T-helper 2 cell treated with Interferon-gamma antibody and Interleukin-4, amounts not matched to agents 100 ng/mL and 5 ng/mL, for 36 hours (primary cell): ENCODE measurements around the gene PRR12. TPM values are rescaled to one million over a fixed set of nuclear protein-coding genes. Genes with fewer than 3 reads are reported as not detected.

Experiments
- intact Hi-C: fragments of 100-400 bp; cut with micrococcal nuclease; formaldehyde crosslinking; loops from one replicate; pipeline ENCODE4 v1.15.1; 2023
- total RNA-seq: library from RNA; stranded (reverse); gene quantifications from 2 replicates; pipeline ENCODE4 v1.2.3, GENCODE V29; 2022

Gene PRR12, protein sequence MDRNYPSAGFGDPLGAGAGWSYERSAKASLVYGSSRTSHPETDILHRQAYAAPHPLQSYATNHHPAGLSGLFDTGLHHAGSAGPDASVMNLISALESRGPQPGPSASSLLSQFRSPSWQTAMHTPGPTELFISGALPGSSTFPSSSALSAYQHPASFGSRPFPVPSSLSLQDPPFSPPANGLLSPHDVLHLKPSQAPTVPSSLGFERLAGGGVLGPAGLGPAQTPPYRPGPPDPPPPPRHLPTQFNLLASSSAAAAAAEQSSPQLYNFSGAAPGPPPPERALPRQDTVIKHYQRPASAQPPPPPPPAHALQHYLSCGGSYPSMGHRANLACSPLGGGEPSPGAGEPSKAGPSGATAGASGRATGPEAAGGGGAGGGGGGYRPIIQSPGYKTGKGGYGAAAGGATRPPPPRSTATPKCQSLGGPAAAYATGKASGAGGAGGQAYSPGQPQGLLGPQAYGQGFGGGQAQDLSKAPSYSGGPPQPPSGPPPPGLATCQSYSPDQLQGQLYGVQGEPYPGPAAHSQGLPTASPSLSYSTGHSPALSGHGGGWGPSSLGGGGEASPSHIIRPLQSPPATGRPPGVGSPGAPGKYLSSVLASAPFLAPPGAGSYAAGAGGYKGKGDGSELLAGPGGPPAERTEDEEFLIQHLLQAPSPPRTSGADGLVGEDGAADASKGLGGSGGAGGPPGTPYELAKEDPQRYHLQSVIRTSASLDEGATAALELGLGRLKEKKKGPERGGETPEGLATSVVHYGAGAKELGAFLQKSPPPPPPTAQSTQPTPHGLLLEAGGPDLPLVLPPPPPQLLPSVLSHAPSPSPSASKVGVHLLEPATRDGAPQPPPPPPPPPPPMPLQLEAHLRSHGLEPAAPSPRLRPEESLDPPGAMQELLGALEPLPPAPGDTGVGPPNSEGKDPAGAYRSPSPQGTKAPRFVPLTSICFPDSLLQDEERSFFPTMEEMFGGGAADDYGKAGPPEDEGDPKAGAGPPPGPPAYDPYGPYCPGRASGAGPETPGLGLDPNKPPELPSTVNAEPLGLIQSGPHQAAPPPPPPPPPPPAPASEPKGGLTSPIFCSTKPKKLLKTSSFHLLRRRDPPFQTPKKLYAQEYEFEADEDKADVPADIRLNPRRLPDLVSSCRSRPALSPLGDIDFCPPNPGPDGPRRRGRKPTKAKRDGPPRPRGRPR (N-terminal part only)
- 42.0 and 43.3 TPM in 2 replicates for total RNA-seq

DNA sequence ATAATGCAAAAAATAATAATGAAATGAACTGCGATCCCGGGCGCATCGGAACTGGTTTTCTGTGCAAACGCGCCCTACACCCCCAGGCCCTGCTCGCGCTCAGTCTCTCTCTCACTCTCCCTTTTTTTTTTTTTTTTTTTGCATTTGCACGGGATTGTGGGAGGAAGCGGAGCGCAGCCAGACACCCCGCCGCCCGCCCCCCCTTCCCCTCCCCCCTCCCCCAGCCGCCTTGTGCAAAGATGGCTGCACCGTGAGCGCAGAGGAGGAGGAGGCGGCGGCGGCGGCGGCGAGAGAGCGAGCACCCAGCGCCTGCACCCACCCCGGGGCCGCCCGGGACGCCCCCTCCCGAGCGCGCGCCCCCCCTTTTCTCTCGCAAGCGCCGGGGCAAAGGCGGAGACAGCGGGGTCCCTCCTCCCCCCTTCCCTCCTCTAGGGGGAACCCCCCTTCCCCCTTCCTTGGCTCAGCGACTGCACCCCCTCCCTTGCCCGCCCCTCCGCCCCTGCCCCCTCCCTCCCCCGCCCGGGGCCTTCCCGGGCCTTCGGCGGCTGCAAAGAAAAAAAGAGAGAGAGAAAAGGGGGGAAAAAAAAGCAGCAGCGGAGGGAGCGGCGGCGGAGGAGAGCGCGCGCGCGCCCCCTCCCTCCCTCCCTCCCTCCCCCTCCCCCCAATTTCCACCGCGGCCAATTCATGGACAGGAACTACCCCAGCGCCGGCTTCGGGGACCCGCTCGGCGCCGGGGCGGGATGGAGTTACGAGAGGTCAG, at the start of gene PRR12:
PRR12 (plus strand) TSS at position 212 of the 760 bp plus-strand sequence; CDS start at position 685, 473 bp downstream.
- intact Hi-C loops = loop anchor here (1.0 to 5.0 kb wide), 3 partner anchors 11 to 286 kb away; partner anchors contain the start of genes AKT1S1, NOSIP and TBC1D17

GRCh38 chr19:49541914-49542313, 49.1 kb upstream of the PRR12 start:
- intact Hi-C loops = no loop called here

- intact Hi-C loops = no loop called here
These were observed 48.5 kb upstream of the PRR12 start for GRCh38 chr19:49542446-49542845.

DNA sequence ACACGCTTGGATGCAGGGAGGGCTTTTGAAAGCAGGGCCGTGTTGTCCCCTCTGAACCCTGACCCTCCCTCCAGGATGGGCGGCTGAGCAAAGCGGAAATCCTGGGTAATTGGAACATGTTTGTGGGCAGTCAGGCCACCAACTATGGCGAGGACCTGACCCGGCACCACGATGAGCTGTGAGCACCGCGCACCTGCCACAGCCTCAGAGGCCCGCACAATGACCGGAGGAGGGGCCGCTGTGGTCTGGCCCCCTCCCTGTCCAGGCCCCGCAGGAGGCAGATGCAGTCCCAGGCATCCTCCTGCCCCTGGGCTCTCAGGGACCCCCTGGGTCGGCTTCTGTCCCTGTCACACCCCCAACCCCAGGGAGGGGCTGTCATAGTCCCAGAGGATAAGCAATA, 48.0 kb upstream of the PRR12 start:
- intact Hi-C loops = no loop called here

- intact Hi-C loops = no loop called here
These were observed 46.8 kb upstream of the PRR12 start for GRCh38 chr19:49544154-49544553.

- intact Hi-C loops = loop anchor here (1.0 to 2.0 kb wide), 3 partner anchors 23 to 72 kb away; partner anchors contain the start of gene FLT3LG
These were observed 44.0 kb upstream of the PRR12 start for GRCh38 chr19:49546825-49547565.

GRCh38 chr19:49549045-49549444, 41.9 kb upstream of the PRR12 start:
- intact Hi-C loops = no loop called here

- intact Hi-C loops = no loop called here
These were observed 39.5 kb upstream of the PRR12 start for GRCh38 chr19:49551531-49551930.

DNA sequence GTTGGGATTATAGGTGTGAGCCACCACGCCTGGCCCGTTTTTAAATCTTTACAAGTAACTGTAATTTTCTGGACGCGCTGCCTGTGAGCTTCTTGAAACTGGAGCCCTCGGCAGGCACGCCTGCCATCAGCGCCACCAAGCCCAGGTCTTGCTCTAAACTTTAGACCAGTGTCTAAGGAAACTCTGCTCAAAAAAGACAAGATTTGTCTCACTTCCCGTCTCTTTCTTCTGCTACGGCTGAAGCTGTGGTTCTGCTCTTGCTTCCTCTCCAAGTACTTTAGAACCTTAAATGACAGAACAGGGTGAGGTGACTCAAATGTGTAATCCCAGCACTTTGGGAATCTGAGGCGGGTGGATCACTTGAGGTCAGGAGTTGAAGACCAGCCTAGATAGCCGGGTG, 38.2 kb upstream of the PRR12 start:
- intact Hi-C loops = no loop called here

- intact Hi-C loops = loop anchor here (1.0 kb wide), 1 partner anchor 11 kb away; no protein-coding TSS in a partner anchor
These were observed 37.3 kb upstream of the PRR12 start for GRCh38 chr19:49553451-49554271.

DNA sequence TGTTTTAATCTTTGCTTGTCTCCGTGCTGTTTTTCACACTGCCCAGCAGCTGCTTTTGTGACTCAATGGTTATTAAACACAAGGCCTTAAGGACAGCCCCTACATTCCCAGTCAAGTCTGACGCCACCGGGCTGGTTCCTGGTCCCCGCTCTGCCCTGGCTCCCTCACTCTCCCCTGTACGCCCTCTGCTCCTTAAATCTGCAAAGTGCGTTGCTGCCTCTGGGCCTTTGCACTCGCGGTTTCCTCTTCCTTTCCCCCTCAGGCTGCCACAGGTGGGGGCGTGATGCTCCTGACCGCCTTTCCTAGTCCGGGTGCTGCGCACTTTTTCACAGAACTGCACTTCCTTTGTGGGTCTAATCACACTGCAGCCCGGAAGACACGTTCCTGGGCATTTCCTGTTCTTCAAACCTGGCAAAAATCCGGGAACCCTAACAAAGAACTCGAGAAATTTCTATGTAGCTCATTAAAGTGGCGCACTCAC, 36.2 kb upstream of the PRR12 start:
- intact Hi-C loops = loop anchor here (1.0 kb wide), 1 partner anchor 10 kb away; no protein-coding TSS in a partner anchor

DNA sequence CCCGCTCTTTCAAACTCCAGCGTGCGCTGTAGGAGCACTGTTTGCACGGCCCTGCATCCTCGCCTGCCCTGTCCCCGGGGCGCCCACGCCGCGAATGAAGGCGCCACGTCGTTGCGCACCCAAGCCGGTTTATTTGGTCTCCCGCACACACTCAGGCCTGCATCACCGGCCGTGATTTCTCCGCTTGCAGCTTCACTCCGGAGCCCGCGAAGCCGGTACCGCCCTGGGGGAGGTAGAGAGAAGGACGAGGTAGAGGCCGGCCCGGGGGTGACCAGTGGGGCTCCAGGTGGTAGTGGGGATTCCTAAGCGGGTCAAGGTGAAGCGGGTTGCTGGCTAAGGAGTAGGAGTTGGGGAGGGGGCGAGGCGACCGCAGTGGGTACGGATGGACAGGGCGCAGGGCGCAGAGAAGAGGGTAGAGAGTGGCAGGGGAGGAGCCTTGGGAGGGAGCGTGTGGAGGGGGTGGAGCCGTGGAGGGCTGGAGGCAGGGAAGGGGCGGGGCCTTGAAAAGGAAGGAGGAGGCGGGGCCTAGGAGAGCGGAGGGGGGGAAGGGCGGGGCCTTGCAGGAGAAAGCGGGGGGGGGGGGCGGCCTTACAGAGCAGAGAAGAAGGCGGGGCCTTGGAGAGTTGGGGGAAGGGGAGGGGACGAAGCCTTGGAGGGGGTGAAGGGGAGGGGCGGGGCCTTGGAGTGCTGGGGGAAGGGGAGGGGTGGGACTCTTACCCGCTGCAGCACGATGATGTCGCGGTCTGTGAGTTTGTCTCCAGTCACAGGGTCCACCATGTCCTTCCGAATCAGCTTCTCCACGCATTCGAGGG, 35.2 kb upstream of the PRR12 start:
- intact Hi-C loops = no loop called here

- intact Hi-C loops = no loop called here
These were observed 34.3 kb upstream of the PRR12 start for GRCh38 chr19:49556412-49557398.

DNA sequence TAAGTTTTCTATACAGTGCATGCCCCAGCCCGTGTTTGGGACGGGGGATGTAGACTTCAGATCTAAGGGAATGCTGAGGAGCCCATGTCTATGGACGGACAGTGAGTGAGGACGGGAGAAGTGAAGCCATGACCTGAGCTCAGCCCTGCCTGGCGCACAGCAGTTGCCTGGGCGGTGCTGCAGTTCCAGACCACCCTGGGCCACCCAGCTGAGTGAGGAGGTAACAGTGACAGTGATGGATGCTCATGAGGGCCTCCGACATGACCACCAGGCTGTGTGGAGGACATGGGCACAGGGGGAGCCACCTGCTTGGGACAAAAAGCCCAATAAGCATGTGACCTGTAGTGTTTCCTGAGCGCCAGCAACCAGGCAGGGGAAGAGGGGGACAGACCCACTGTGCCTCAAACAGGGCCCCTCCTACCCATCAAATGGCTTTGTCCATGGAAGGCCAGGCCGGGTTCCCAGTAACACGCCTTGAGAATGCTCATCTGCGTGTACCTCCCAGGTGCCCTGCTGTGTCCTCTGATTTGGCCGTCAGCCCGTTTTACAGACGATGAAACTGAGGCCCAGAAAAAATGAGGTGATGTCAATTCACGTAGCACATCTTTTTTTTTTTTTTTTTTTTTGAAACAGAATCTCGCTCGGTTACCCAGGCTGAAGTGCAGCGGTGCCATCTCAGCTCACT, 33.2 kb upstream of the PRR12 start:
- intact Hi-C loops = no loop called here

DNA sequence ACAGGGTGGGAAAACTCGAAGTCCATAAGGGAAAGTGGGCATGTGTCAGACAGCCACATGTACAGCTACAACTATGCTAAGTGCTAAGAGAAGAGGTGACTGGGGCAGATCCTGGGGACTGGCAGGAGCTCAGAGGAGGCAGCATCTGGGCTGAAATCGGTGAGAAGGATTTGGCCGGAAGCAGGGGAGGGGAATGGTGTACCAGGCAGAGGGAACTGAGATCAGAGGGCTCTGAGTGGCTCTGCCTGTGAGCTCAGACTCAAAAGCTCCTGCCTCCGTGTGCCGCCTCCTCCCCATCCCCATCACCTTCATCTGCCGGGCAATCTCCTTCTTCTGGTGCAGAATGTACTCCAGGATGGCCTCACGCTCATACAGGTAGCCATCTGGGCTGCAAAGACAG, 32.4 kb upstream of the PRR12 start:
- intact Hi-C loops = no loop called here

- intact Hi-C loops = no loop called here
These were observed 31.5 kb upstream of the PRR12 start for GRCh38 chr19:49559443-49559842.
